K562 (cell line): ENCODE results near the gene TTC28. TPM values are rescaled to one million over a fixed set of nuclear protein-coding genes. Genes with fewer than 3 reads are reported as not detected.

Source experiments
- ATAC-seq: fragments of 200-7000 bp; cut with Tn5 transposase; 3 replicates; pipeline ENCODE4 v1.9.1; 2020; ENCODE audit warnings: moderate library complexity
- BruUV-seq: library from RNA; stranded (reverse); fragments of 400-500 nt; replicated peaks from 2 replicates; lab custom pipeline; 2021; lab: Mats Ljungman, UMichigan
- CTCF ChIA-PET: fragments of 300-600 bp; formaldehyde crosslinking; extraction: SDS; loops from one replicate; lab custom pipeline; 2021; ENCODE audit warnings: low intra/inter-chr PET ratio; lab: Yijun Ruan, JAX
- POLR2A ChIA-PET: fragments of 300-600, 350-650 bp; sonication (Branson Sonifier 250); formaldehyde crosslinking; extraction: SDS; loops from one replicate; lab custom pipeline; 2021; ENCODE audit warnings: antibody characterized with exemption, inconsistent platforms; lab: Yijun Ruan, JAX
- DNase-seq, 4 experiments: peaks; one replicate each; pipeline versions ENCODE4 v3.0.0 to v3.0.0-alpha.2; 2011 to 2018; ENCODE audit warnings: low spot score in 3 of 4, mixed read lengths in 3 of 4; ENCODE audit errors: extremely low read depth in 1 of 4
- FAIRE-seq: peaks from 2 replicates; lab custom pipeline; 2011; peaks lifted over from hg19 to GRCh38; lab: Jason Lieb, UNC
- H2AFZ ChIP-seq: 2 replicates; pipeline ENCODE4 v1.6.0; 2011; ENCODE audit warnings: low read depth, low read length, control low read depth, inconsistent platforms
- H3K27ac ChIP-seq: fragments of 200-600 bp; 3 replicates; pipeline ENCODE4 v1.8.0; 2011; ENCODE audit warnings: low read depth, mild to moderate bottlenecking, control low read depth, inconsistent platforms, low read length, moderate library complexity, mixed read lengths; ENCODE audit errors: extremely low read depth
- H3K27me3 ChIP-seq, 2 experiments: fragments of 300-600 bp in 1 of 2; 2 replicates in 1 of 2; 3 replicates in 1 of 2; pipeline versions ENCODE4 v1.6.0 to v1.8.0; 2011; ENCODE audit warnings: inconsistent platforms in 2 of 2, low read length in 2 of 2, mild to moderate bottlenecking in 1 of 2, mixed read lengths in 1 of 2, moderate library complexity in 1 of 2; ENCODE audit not compliant: control insufficient read depth in 2 of 2, insufficient read depth in 2 of 2
- H3K36me3 ChIP-seq: fragments of 300-600 bp; 3 replicates; pipeline ENCODE4 v1.8.0; 2011; ENCODE audit warnings: mild to moderate bottlenecking, low read length, inconsistent platforms; ENCODE audit not compliant: control insufficient read depth, insufficient read depth
- H3K4me1 ChIP-seq, 2 experiments: fragments of 200-600 bp in 1 of 2; replicated peaks in 1 of 2; 2 replicates in 1 of 2; 3 replicates in 1 of 2; pipeline versions ENCODE4 v1.5.1 to v1.8.0; 2011; ENCODE audit warnings: inconsistent platforms in 2 of 2, low read length in 2 of 2, mild to moderate bottlenecking in 1 of 2, mixed read lengths in 1 of 2, moderate library complexity in 1 of 2; ENCODE audit not compliant: control insufficient read depth in 2 of 2, insufficient read depth in 2 of 2
- H3K4me2 ChIP-seq: 2 replicates; pipeline ENCODE4 v1.6.1; 2011; ENCODE audit warnings: low read length, control low read depth, inconsistent platforms, mixed read lengths; ENCODE audit not compliant: insufficient read depth
- H3K4me3 ChIP-seq: fragments of 200-600 bp; sonication (generic), shearing (Covaris generic); 2 replicates; pipeline ENCODE4 v1.5.1; 2016; ENCODE audit warnings: control low read depth, inconsistent platforms
- H3K79me2 ChIP-seq: fragments of 200-600 bp; 3 replicates; pipeline ENCODE4 v1.8.0; 2011; ENCODE audit warnings: low read length, inconsistent platforms; ENCODE audit not compliant: control insufficient read depth, insufficient read depth
- H3K9ac ChIP-seq, 2 experiments: 2 replicates each; pipeline versions ENCODE4 v1.6.0 to v1.6.1; 2011; ENCODE audit warnings: low read depth in 2 of 2, low read length in 2 of 2, control low read depth in 1 of 2, inconsistent platforms in 1 of 2, mild to moderate bottlenecking in 1 of 2, mixed read lengths in 1 of 2; ENCODE audit not compliant: insufficient read depth in 1 of 2
- H3K9me1 ChIP-seq: one replicate; pipeline ENCODE4 v1.6.0; 2011; ENCODE audit warnings: inconsistent platforms, mild to moderate bottlenecking, low read length, moderate library complexity; ENCODE audit not compliant: control insufficient read depth, insufficient read depth
- H3K9me3 ChIP-seq: replicated peaks from 2 replicates; pipeline ENCODE4 v1.5.1; 2011; ENCODE audit warnings: low read depth, low read length, inconsistent platforms; ENCODE audit not compliant: control insufficient read depth, insufficient read depth
- H4K20me1 ChIP-seq: replicated peaks from 2 replicates; pipeline ENCODE4 v1.6.1; 2011; ENCODE audit warnings: low read length, inconsistent platforms, mixed read lengths; ENCODE audit not compliant: control insufficient read depth, insufficient read depth
- ASH1L ChIP-seq: fragments of 450-650 bp; IDR thresholded peaks from 2 replicates; pipeline ENCODE4 v1.6.1; 2018; ENCODE audit warnings: borderline replicate concordance, mild to moderate bottlenecking, low read depth; ENCODE audit not compliant: partially characterized antibody
- CSDE1 ChIP-seq, 2 experiments: fragments of 450-650 bp; IDR thresholded peaks; 2 replicates each; pipeline ENCODE4 v1.6.1; 2016; ENCODE audit warnings: mild to moderate bottlenecking in 1 of 2
- FOSL1 ChIP-seq: fragments of 200-800 bp; sonication (Bioruptor generic); conservative IDR thresholded peaks from 2 replicates; pipeline ENCODE4 v1.6.1; 2016; ENCODE audit warnings: missing genetic modification characterization, missing compliant biosample characterization
- FUS ChIP-seq: fragments of 200-400 bp; formaldehyde crosslinking; optimal IDR thresholded peaks from 2 replicates; pipeline ENCODE3; 2017; ENCODE audit warnings: low read depth, low read length
- HNRNPH1 ChIP-seq: fragments of 200-400 bp; formaldehyde crosslinking; optimal IDR thresholded peaks from 2 replicates; pipeline ENCODE3; 2017; ENCODE audit warnings: low read depth, mild to moderate bottlenecking, low read length, moderate library complexity
- KDM2B ChIP-seq: fragments of 250-450 bp; sonication (Bioruptor Pico); IDR thresholded peaks from 2 replicates; pipeline ENCODE4 v1.8.0; 2021; ENCODE audit warnings: mild to moderate bottlenecking, moderate library complexity
- RBFOX2 ChIP-seq: fragments of 200-400 bp; formaldehyde crosslinking; IDR thresholded peaks from 2 replicates; pipeline ENCODE4 v1.6.1; 2017; ENCODE audit warnings: low read depth, mild to moderate bottlenecking, low read length, moderate library complexity
- YBX1 ChIP-seq: fragments of 450-650 bp; IDR thresholded peaks from 2 replicates; pipeline ENCODE4 v1.7.1; 2016; ENCODE audit warnings: mild to moderate bottlenecking
- ZBTB7A ChIP-seq: IDR thresholded peaks from 2 replicates; pipeline ENCODE4 v1.6.1; 2011; ENCODE audit warnings: low read depth, mild to moderate bottlenecking, low read length, moderate library complexity, borderline replicate concordance; ENCODE audit not compliant: control insufficient read depth
- ZNF586 ChIP-seq: fragments of 450-650 bp; formaldehyde crosslinking; conservative IDR thresholded peaks from 2 replicates; pipeline ENCODE4 v1.4.0; 2020; ENCODE audit warnings: mild to moderate bottlenecking, moderate library complexity
- ZNF764 ChIP-seq: fragments of 250-450 bp; sonication (Bioruptor Pico); IDR thresholded peaks from 2 replicates; pipeline ENCODE4 v1.4.0; 2020; ENCODE audit warnings: low read depth, mild to moderate bottlenecking, moderate library complexity
- whole genome bisulfite sequencing: fragments of 100-300 bp; shearing (Covaris generic); methylation state at CpG from one replicate; pipeline ENCODE4 v1.1.6; 2016; ENCODE audit warnings: low coverage, mixed read lengths; ENCODE audit not compliant: insufficient coverage; ENCODE audit errors: missing lambda C conversion rate; 5-methylcytosine and 5-hydroxymethylcytosine counted together
- in situ Hi-C: fragments of 300-500 bp; cut with MboI; formaldehyde crosslinking; loops from 4 replicates; pipeline ENCODE4 v1.15.0; 2018; ENCODE audit warnings: inconsistent platforms, mixed read lengths
- intact Hi-C: fragments of 100-400 bp; cut with micrococcal nuclease; formaldehyde crosslinking; loops from 2 replicates; pipeline ENCODE4 v1.14.2; 2022
- polyA plus RNA-seq, 8 experiments: library from polyadenylated mRNA; depleted of rRNA in 4 of 8; stranded (reverse) in 5 of 8; unstranded in 3 of 8; fragments of >200 nt; fragmentation: Nextera tagmentation in 2 of 8; fragmentation: Illumina TruSeq in 1 of 8; extraction: Ambion mirVana in 2 of 8; extraction: Trizol in 1 of 8; gene quantifications; 2 replicates each; pipeline versions ENCODE4 v1.2.1 to v1.2.3, GENCODE V29; 2011 to 2014; ENCODE audit warnings: inconsistent platforms in 1 of 8, missing spikeins in 1 of 8
- total RNA-seq, 7 experiments: library from RNA; depleted of rRNA in 6 of 7; stranded (reverse); fragments of >200 nt in 6 of 7; fragmentation: Illumina TruSeq in 2 of 7; extraction: Trizol in 2 of 7; gene quantifications; 2 replicates each; pipeline versions ENCODE4 v1.2.1 to v1.2.3, GENCODE V29; 2011 to 2021; ENCODE audit warnings: low replicate concordance in 1 of 7

The TTC28 gene
- total and polyA plus RNA-seq, 9 of the 15 experiments (the other 6 are each of a cell fraction or from before 2014, with no cell fraction given), result 0.22 to 10.7 (median 3.1) TPM

GRCh38 chr22:27972732-27973698, 706.6 kb downstream of the TTC28 start:
- H4K20me1 ChIP-seq, result no peaks in the 10 kb centered on the region
- H3K36me3 ChIP-seq, result no peaks in the 10 kb centered on the region
- no peaks in the 10 kb centered on the region; a peak in 1 of 5 replicates for H3K4me1 ChIP-seq
- no peaks in the 10 kb centered on the region for H3K9me3 ChIP-seq
- H3K4me2 ChIP-seq, result no peak overlapping the region
- POLR2A ChIA-PET, result interaction anchor here (0.7 to 1.3 kb wide), 3 partner anchors 10 to 1010 kb away, joined by 3 read pairs; no protein-coding TSS in a partner anchor
- no peak overlapping the region for H3K27ac ChIP-seq
- no TSS peak for BruUV-seq
- intact Hi-C loops, result no loop called here
- 35% methylated on average over 8 of the region's 9 CpGs for WGBS
- DNase-seq, result no peak
- in situ Hi-C loops, result no loop called here
- no peaks in the 10 kb centered on the region for H3K27me3 ChIP-seq
- no peaks in the 10 kb centered on the region for H3K9me1 ChIP-seq
- no peak overlapping the region for H3K4me3 ChIP-seq
- TF ChIP-seq CSDE1 (IDR thresholded peaks at IDR 0.05) (no peak), FOSL1 (tag) (peak; percentile 35; the same call in 1 of the 2 replicates)
- no peak overlapping the region for H3K9ac ChIP-seq
- CTCF ChIA-PET, result no interaction called here
- H3K79me2 ChIP-seq, result no peaks in the 10 kb centered on the region
- H2AFZ ChIP-seq, result no peak overlapping the region
- ATAC-seq, result no peak
- FAIRE-seq, result no peak

- DNase-seq (no peak), FAIRE-seq (no peak), ATAC-seq (no peak)
- WGBS, result 100% methylated on average over 1 of the region's 1 CpG
- intact Hi-C loops, result no loop called here
- H3K4me1 ChIP-seq, result no peaks in the 10 kb centered on the region; a peak in 1 of 5 replicates
- H2AFZ ChIP-seq, result no peak overlapping the region
- no peaks in the 10 kb centered on the region for H4K20me1 ChIP-seq
- no peak overlapping the region for H3K4me2 ChIP-seq
- no peaks in the 10 kb centered on the region for H3K9me3 ChIP-seq
- in situ Hi-C loops, result no loop called here
- H3K27me3 ChIP-seq, result no peaks in the 10 kb centered on the region
- no peak overlapping the region for H3K9ac ChIP-seq
- no peak for TF ChIP-seq ZBTB7A
- no peak for TF ChIP-seq KDM2B (CRISPR knock-in tag)
- no peak for TF ChIP-seq YBX1
- no peak for TF ChIP-seq RBFOX2
- TF ChIP-seq ZNF764, result no peak
- TF ChIP-seq FUS, result no peak
- TF ChIP-seq HNRNPH1, result no peak
- no peak for TF ChIP-seq ZNF586 (CRISPR knock-in tag)
- TF ChIP-seq ASH1L, result no peak
- no peaks in the 10 kb centered on the region for H3K36me3 ChIP-seq
- BruUV-seq, result no TSS peak
- no peaks in the 10 kb centered on the region for H3K9me1 ChIP-seq
- ChIA-PET CTCF (no interaction called here), POLR2A (interaction anchor here (1.3 kb wide), 1 partner anchor 12 kb away, joined by 3 read pairs; no protein-coding TSS in a partner anchor)
- no peak overlapping the region for H3K4me3 ChIP-seq
- no peaks in the 10 kb centered on the region for H3K79me2 ChIP-seq
- no peak overlapping the region for H3K27ac ChIP-seq
Measured at GRCh38 chr22:27971926-27972325, 707.7 kb downstream of the TTC28 start.
